Measurements from ENCODE around the gene TMEM128.

The TMEM128 gene

GRCh38 chr4:4228356-4228668 is 19.7 kb downstream of the TMEM128 start:
- no peaks in the 10 kb centered on the region for H3K9me3 ChIP-seq (ENCODE audit: insufficient read depth, low read length)
- H3K4me2 ChIP-seq (ENCODE audit: low read length): no peak overlapping the region
- no peaks in the 10 kb centered on the region for H4K20me1 ChIP-seq (ENCODE audit: insufficient read depth, low read length)
- TF ChIP-seq EZH2phosphoT487 (IDR thresholded peaks at IDR 0.05; ENCODE audit: low read depth) (no peak), CTCF (IDR thresholded peaks at IDR 0.05; ENCODE audit: low read depth, low read length) (no peak)
- H3K4me1 ChIP-seq (ENCODE audit: low read length): no peaks in the 10 kb centered on the region
- no peaks in the 10 kb centered on the region for H3K27me3 ChIP-seq (ENCODE audit: low read depth, low read length)
- H3K36me3 ChIP-seq (replicated peaks; ENCODE audit: low read depth, low read length): no peaks in the 10 kb centered on the region
- H3K27ac ChIP-seq (ENCODE audit: low read length): no peak overlapping the region
- H3K9ac ChIP-seq (ENCODE audit: low read length): no peak overlapping the region
- no peaks in the 10 kb centered on the region for H3K79me2 ChIP-seq (ENCODE audit: low read length)
- no peak overlapping the region for H3K4me3 ChIP-seq (ENCODE audit: low read length)
- H2AFZ ChIP-seq (ENCODE audit: low read depth, low read length): no peak overlapping the region

DNA sequence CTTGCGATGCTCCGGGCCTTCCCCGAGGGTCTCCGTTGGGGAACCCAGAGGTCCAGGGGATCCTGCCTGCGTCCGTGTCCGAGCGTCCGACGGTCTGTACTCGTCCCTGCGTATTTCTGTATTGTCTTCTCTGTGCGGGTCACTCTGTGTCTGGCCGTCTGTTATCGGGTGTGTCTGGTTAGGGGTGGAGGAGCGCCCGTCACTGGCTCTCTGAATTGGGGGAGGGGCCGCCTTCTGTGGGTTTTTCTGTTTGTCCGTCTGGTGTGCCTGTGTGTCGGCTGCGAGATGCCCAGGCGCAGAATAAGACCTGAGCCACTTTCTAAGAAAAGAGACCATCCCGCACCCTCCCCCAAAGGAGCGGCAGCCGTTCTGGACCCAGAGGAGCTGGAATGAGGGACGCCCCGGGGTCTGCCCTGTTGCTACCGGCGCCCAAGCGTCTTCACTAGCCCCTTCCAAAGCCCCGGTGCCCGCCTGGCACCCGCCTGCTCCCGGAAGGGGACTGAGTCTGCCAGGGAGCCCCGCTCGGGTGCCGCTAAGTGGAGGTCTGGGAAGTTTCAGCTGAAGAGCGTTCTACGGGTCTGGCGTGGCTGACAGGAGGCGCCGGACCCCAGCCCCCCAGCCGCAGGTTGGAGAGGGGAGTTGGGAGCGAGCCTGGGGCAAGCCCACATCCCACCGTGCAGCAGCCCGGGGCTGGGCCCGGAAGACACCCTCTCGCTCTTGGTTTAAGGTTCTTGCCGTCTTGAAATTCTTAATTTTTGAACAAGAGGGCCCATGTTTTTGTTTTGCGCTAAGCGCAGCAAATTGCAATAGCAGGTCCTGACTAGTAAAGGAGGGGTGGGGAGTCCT is 20.3 kb downstream of the TMEM128 start:
- Histone ChIP-seq H3K4me1 (ENCODE audit: low read length) (no peaks in the 10 kb centered on the region), H3K4me3 (ENCODE audit: low read length) (no peak overlapping the region), H3K27ac (ENCODE audit: low read length) (no peak overlapping the region), H3K36me3 (replicated peaks; ENCODE audit: low read depth, low read length) (no peaks in the 10 kb centered on the region), H2AFZ (ENCODE audit: low read depth, low read length) (no peak overlapping the region), H3K27me3 (ENCODE audit: low read depth, low read length) (no peaks in the 10 kb centered on the region), H4K20me1 (ENCODE audit: insufficient read depth, low read length) (no peaks in the 10 kb centered on the region), H3K9ac (ENCODE audit: low read length) (no peak overlapping the region), H3K4me2 (ENCODE audit: low read length) (no peak overlapping the region), H3K79me2 (ENCODE audit: low read length) (no peaks in the 10 kb centered on the region), H3K9me3 (ENCODE audit: insufficient read depth, low read length) (no peaks in the 10 kb centered on the region)
- TF ChIP-seq EZH2phosphoT487 (IDR thresholded peaks at IDR 0.05; ENCODE audit: low read depth): no peak
- TF ChIP-seq CTCF (IDR thresholded peaks at IDR 0.05; ENCODE audit: low read depth, low read length): no peak

DNA sequence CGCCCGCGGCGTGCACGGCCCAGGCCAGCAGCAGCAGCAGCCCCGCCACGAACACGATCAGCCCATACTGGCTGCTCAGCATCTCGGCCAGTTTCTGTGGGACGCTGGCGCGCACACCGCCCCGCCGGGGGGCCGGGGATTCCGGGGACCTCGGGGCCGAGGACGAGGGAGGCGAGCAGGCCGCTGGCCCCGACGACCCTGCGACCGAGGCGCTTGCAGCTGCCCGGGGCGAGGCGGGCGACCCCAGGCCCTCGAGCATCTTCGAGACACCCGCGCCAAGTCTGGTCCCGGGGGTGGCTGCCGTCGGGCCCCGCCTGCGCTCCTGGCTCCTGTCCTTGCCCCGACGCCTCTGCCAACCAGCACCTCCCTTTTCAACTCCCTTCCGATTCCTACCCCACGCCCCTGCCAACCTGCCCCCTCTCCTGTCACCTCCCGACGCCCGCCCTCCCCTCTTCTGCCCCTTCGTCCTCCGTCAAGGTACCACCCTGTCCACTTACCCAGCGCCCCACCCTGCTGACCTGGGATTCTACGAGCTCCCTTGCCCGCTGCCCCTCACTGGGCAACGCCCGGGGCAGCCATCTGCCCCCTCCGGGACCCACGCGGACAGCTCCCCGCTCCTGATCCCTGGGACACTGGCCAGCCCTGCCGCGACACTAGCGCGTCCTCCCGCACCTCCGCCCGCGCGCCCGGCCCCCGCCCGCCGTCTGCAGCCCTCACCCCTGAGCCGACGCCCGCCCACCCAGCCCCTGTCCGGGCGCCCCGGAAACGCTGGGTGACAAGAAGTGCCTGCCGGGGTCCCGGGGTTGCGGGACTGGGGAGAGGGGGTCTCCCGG is 21.2 kb downstream of the TMEM128 start, which contains the start of gene OTOP1:
Gene OTOP1 (minus strand): TSS at position 324 of the 833 bp plus-strand sequence. CDS start 65 bp downstream, at position 259.
- H3K4me3 ChIP-seq (ENCODE audit: low read length): no peak within 1 kb of the TSS
- no peak within 1 kb of the TSS for H3K9ac ChIP-seq (ENCODE audit: low read length)

More for the DNA sequence above, 21.2 kb downstream of the TMEM128 start, which contains the start of gene OTOP1:
- Histone ChIP-seq H3K4me1 (ENCODE audit: low read length) (no peaks in the 10 kb centered on the region), H2AFZ (ENCODE audit: low read depth, low read length) (no peak within 1 kb of the TSS), H3K79me2 (ENCODE audit: low read length) (no peaks in the 10 kb centered on the region), H4K20me1 (ENCODE audit: insufficient read depth, low read length) (no peaks in the 10 kb centered on the region), H3K9me3 (ENCODE audit: insufficient read depth, low read length) (no peaks in the 10 kb centered on the region), H3K4me2 (ENCODE audit: low read length) (no peak within 1 kb of the TSS), H3K27ac (ENCODE audit: low read length) (no peak within 1 kb of the TSS), H3K27me3 (ENCODE audit: low read depth, low read length) (peaks cover 3% of the 10 kb centered on the region; the same call in 1 of the 2 replicates), H3K36me3 (replicated peaks; ENCODE audit: low read depth, low read length) (no peaks in the 10 kb centered on the region)
- TF ChIP-seq EZH2phosphoT487 (IDR thresholded peaks at IDR 0.05; ENCODE audit: low read depth) (no peak), CTCF (IDR thresholded peaks at IDR 0.05; ENCODE audit: low read depth, low read length) (no peak)

All from OCI-LY3 (cell line).